Measurements from ENCODE around the gene RAP1B. TPM values are rescaled to one million over a fixed set of nuclear protein-coding genes. Genes with fewer than 3 reads are reported as not detected.

Gene RAP1B
- total and polyA plus RNA-seq, 3 donors from 2014 or later, result 133 to 200 (median 190) TPM

- Histone ChIP-seq H3K36me3 (ENCODE audit: low read depth, missing control alignments) (no peaks in the 10 kb centered on the region), H3K9me3 (no peaks in the 10 kb centered on the region), H3K27me3 (no peaks in the 10 kb centered on the region), H3K27ac (no peak overlapping the region), H3K4me3 (no peak overlapping the region), H3K4me1 (no peaks in the 10 kb centered on the region)
- 83 to 87% methylated on average over 5 of the region's 5 CpGs for WGBS, 2 donors
- no peak for DNase-seq
- intact Hi-C loops (cut with DNase I; ENCODE audit: low total_unique reads), result no loop called here
- TF ChIP-seq CTCF (IDR thresholded peaks at IDR 0.05) (no peak), POLR2A (IDR thresholded peaks at IDR 0.05) (no peak)
These were observed 31.4 kb upstream of the RAP1B start for GRCh38 chr12:68579254-68579653.

GRCh38 chr12:68580911-68581310 lies 29.8 kb upstream of the RAP1B start:
- intact Hi-C loops (cut with DNase I; ENCODE audit: low total_unique reads), result no loop called here
- no peak for DNase-seq
- Histone ChIP-seq H3K9me3 (no peaks in the 10 kb centered on the region), H3K36me3 (ENCODE audit: low read depth, missing control alignments) (no peaks in the 10 kb centered on the region), H3K27ac (no peak overlapping the region), H3K4me3 (no peak overlapping the region), H3K4me1 (no peaks in the 10 kb centered on the region), H3K27me3 (no peaks in the 10 kb centered on the region)
- WGBS, 2 donors, result 92 to 98% methylated on average over 1 of the region's 1 CpG
- TF ChIP-seq POLR2A (IDR thresholded peaks at IDR 0.05), result no peak
- TF ChIP-seq CTCF (IDR thresholded peaks at IDR 0.05), result no peak

- Histone ChIP-seq H3K4me3 (no peak overlapping the region), H3K36me3 (ENCODE audit: low read depth, missing control alignments) (no peaks in the 10 kb centered on the region), H3K9me3 (no peaks in the 10 kb centered on the region), H3K27me3 (no peaks in the 10 kb centered on the region), H3K27ac (no peak overlapping the region), H3K4me1 (no peaks in the 10 kb centered on the region)
- TF ChIP-seq CTCF (IDR thresholded peaks at IDR 0.05) (no peak), POLR2A (IDR thresholded peaks at IDR 0.05) (no peak)
- intact Hi-C loops (cut with DNase I; ENCODE audit: low total_unique reads), result no loop called here
- WGBS, 2 donors, result 96% methylated on average over 4 of the region's 4 CpGs
- DNase-seq, result no peak
These were observed 28.8 kb upstream of the RAP1B start for GRCh38 chr12:68581926-68582325.

GRCh38 chr12:68585966-68586365 lies 24.7 kb upstream of the RAP1B start:
- no peaks in the 10 kb centered on the region for H3K4me1 ChIP-seq
- H3K4me3 ChIP-seq, result no peak overlapping the region
- TF ChIP-seq CTCF (IDR thresholded peaks at IDR 0.05), result no peak
- no peaks in the 10 kb centered on the region for H3K36me3 ChIP-seq (ENCODE audit: low read depth, missing control alignments)
- H3K27me3 ChIP-seq, result no peaks in the 10 kb centered on the region
- H3K27ac ChIP-seq, result no peak overlapping the region
- DNase-seq, result no peak
- intact Hi-C loops (cut with DNase I; ENCODE audit: low total_unique reads), result no loop called here
- 83 to 91% methylated on average over 5 of the region's 5 CpGs for WGBS, 2 donors
- H3K9me3 ChIP-seq, result no peaks in the 10 kb centered on the region

- no peak overlapping the region for H3K27ac ChIP-seq
- no peaks in the 10 kb centered on the region for H3K4me1 ChIP-seq
- WGBS, 2 donors, result 82 to 88% methylated on average over 3 of the region's 3 CpGs
- DNase-seq, result no peak
- no peak overlapping the region for H3K4me3 ChIP-seq
- intact Hi-C loops (cut with DNase I; ENCODE audit: low total_unique reads), result no loop called here
- H3K36me3 ChIP-seq (ENCODE audit: low read depth, missing control alignments), result no peaks in the 10 kb centered on the region
- H3K27me3 ChIP-seq, result no peaks in the 10 kb centered on the region
- no peak for TF ChIP-seq POLR2A (IDR thresholded peaks at IDR 0.05)
- TF ChIP-seq CTCF (IDR thresholded peaks at IDR 0.05), result no peak
- H3K9me3 ChIP-seq, result no peaks in the 10 kb centered on the region
These were observed 23.2 kb upstream of the RAP1B start for GRCh38 chr12:68587448-68587873.
